HG02938 (cell line): ENCODE measurements around the gene OTOG.

Experiments used
- ATAC-seq: cut with Tn5 transposase; IDR thresholded peaks from one replicate; pipeline ENCODE4 v1.9.1; 2021; ENCODE audit warnings: mild to moderate bottlenecking, moderate library complexity; ENCODE audit not compliant: unreplicated experiment

OTOG gene

GRCh38 chr11:17560281-17561110, 13.4 kb downstream of the OTOG start:
- ATAC-seq = no peak

- no peak for ATAC-seq
These were observed 14.0 kb downstream of the OTOG start for GRCh38 chr11:17561111-17561415.

- ATAC-seq = no peak
These were observed 14.5 kb downstream of the OTOG start for GRCh38 chr11:17561526-17561925.

DNA sequence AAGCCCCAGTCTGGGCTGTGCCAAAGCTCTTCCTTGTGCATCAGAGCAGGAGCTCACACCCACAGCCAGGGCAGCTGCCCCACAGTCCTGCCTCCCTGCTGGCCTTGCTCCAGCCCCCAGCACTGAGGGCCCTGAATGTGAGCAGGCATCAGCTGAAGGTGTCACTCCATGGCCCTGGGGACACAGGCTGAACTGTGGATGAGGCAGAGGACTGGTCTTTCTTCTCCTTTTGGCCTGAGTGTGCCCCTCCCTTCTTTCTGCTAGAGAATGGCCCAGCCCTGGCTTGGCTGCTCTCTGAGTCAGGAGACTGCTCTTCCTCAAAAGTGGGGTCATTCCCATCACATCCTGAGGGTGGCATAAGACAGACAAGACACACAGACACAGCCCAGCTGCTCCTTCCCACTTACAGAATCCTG, 16.2 kb downstream of the OTOG start:
- no peak for ATAC-seq

DNA sequence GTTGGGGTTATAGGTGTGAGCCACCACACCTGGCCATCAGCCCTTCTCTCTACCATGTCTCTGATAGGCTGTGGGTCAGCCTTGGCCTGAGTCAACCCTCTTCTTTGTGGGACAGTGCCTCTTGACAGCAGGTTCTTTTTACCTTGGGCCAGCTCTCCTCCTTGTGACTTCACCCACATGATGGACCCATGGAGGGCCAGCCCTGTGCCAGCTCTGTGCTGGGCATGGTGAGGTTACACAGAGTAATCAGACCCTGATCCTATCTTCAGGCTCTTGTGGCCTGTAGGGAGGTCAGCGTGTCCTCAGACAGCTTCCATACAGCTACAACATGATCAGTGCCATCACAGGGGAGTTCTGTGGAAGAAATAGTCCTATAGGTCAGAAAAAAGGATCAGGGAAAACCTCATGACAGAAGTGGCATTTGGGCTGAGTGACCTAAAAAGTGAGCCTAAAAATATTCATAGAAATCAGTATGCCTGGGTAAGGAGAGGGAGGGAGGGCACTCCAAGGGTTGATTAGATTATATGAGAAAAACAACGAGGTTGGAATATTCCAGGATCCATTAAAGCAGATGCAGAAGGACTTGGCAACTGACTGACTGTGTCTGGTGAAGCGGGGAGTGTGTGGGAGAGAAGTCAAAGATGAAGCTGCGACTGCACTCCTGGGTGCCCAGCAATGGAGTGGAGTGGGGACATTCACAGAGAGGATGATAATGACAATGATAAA, 17.1 kb downstream of the OTOG start:
- no peak for ATAC-seq

DNA sequence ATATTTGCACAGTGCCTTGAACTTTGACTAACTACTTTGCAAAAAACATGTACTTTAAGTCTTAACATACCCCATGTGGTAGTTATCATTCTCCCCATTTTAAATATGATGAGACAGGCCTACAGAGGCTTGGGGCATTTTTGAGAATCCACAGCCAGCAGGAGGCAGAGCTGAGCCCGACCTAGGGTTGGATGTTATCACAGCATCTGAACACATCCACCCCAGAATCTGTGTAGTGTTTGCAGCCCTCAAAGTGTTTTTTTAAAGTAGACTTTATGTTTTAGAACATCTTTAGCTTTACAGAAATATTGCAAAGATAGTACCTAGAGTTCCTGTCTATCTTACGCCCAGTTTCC, 17.6 kb downstream of the OTOG start:
- ATAC-seq = no peak

DNA sequence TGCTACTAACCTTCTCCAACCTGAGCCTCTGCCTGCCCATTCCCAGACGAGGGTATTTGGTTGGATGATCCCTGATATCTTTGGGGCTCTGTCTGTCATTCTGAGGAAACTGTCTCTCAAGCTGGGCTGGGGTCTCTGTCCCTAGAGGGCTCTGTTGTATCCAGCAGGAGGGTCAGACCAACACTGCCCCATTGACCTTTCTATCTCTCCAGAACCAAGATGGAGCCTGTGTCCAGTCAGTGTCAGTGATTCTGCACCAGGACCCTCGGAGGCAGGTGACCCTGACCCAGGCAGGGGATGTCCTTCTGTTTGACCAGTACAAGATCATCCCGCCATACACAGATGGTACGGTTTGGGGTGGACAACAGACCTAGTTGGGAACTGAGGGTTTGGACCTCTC, 21.9 kb downstream of the OTOG start:
- ATAC-seq = no peak

DNA sequence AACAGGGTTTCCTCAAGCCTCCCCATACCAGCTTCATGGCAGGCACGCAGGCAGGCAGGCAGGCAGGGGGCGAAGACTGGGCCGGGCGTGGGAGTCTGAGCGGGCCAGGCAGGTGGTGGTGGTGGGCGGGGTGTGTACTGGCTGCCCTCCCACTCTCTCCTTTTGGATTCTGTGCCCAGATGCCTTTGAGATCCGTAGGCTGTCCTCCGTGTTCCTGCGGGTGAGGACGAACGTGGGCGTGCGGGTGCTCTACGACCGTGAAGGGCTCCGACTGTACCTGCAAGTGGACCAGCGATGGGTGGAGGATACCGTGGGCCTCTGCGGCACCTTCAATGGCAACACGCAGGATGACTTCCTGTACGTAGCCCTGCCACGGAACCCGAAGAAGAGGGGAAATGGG, 23.0 kb downstream of the OTOG start:
- no peak for ATAC-seq

DNA sequence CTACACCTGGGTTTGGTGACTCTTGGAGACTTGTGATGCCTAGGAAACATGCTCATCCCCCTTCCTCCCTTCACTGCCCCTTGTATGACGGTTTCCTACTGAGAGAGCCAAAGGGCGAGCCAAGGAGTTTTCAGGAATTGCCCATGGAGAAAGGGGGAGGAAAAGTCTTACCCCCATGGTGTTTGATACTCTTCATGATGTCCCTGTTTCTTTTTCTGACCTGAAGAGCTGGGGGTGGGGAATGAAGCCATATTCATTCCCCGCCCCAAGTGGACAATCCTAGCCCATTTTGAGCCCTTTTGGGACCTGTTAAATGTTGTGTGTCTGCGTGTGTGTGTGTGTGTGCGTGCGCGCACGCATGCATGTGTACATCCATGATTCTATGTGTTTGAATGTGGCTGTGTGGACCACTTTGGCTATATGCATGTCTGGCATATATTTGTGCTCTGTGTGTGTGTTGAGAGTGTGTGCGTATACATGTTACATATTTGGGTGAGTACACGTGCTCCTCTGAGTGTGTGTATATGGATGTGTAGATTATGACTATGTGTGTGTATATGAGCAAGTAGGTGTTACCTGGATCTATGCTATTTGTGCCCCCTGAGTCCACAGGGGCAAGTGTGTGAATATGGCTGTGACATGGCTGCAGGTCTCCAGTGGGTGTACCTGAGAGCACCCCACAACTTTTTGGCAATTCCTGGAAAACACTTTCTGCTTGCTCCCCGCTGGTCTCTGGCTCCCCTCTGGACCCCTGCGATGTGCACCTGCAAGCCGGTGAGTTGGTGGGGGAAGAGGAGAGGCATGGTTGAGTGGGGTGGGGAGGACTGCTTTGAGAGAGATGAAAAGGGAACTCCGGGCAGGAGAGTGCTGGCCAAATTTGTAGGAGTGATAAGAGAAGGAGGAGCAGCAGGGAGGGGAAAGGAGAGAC, 24.6 kb downstream of the OTOG start:
- no peak for ATAC-seq

- no peak for ATAC-seq
These were observed 25.3 kb downstream of the OTOG start for GRCh38 chr11:17572359-17572690.

- ATAC-seq = no peak
These were observed 25.9 kb downstream of the OTOG start for GRCh38 chr11:17572791-17573460.

DNA sequence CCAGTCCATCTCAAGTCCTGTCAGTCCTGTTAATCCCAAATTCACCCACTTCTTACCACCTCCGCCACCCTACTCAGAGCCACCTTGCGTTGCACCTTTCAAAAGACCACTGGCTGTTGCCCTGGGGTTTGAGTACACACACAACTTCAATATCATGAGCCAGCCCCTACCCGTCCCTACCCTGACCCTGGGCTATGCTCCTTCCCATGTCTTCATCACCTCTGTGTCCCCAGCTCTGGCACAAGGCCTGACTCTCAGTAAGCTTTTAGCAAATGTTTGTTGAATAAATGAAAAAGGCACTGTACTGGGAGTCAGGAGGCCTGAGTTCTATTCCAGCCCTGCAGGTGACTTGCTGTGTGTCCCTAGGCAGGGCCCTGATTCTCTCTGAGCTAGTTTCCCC, 26.5 kb downstream of the OTOG start:
- ATAC-seq = no peak

DNA sequence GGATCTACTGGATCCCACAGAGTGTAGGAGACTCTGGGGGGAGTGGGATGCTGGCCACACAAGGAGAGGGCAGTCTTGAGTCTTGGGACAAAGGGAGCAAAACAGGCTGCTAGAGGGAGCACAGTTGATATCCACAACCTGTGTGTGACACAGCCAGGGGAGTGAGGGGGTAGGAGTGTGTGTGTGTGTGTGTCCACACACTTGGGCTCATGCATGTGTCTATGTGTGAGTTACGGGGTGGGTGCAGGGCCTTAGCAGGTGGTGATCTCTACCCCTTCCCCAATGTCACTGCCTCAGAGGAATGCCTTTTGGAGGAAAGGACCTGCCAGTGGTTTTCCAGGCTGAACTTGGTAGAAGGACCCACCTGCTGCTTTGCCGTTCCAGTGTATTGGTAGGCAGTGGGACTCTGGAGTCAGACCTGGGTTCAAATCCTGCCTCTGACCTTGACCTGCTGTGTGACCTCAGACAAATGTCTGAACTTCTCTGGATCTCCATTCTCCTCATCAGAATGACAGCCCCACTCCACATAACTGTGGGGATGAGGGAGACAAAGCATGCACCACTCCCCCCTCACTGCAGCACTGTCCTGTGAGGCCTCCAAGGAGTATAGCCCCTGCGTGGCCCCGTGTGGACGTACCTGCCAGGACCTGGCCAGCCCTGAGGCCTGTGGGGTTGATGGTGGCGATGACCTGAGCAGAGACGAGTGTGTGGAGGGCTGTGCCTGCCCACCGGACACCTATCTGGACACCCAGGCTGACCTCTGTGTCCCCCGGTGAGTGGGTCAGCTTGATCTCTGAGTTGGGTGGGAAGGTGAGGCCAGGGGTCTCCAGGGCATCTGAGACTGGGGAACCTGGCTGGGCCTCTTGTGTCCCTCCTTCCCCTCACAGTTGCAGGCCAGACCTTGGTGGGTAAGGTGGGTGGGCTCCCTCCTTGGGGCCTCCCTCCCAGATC, 27.4 kb downstream of the OTOG start:
- no peak for ATAC-seq

- ATAC-seq = no peak
These were observed 28.7 kb downstream of the OTOG start for GRCh38 chr11:17575431-17576425.

- no peak for ATAC-seq
These were observed 31.2 kb downstream of the OTOG start for GRCh38 chr11:17578296-17578695.

DNA sequence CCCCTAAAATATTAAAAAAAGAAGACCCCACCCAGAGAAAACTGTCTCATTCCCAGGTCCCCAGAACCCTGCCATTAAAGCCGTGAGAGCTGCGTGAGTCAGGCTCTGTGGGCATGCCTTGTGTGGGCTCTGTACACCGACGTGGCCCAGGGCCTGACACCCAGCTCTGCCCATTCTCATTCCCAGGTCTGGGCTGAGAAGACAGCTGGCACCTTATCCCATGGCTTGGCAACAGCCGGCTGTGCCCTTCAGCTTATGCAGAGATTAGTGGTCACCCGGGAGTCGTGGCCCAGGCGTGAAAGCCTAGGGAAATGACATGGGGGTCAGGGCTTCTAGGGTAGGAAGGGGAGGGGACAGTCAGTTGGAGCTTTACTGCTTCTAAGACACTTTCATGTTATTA, 31.9 kb downstream of the OTOG start:
- no peak for ATAC-seq

- ATAC-seq = no peak
These were observed 32.4 kb downstream of the OTOG start for GRCh38 chr11:17579451-17579850.

GRCh38 chr11:17580271-17580670, 33.2 kb downstream of the OTOG start:
- ATAC-seq = no peak
